ENCODE results near the gene IER5L.

IER5L gene

DNA sequence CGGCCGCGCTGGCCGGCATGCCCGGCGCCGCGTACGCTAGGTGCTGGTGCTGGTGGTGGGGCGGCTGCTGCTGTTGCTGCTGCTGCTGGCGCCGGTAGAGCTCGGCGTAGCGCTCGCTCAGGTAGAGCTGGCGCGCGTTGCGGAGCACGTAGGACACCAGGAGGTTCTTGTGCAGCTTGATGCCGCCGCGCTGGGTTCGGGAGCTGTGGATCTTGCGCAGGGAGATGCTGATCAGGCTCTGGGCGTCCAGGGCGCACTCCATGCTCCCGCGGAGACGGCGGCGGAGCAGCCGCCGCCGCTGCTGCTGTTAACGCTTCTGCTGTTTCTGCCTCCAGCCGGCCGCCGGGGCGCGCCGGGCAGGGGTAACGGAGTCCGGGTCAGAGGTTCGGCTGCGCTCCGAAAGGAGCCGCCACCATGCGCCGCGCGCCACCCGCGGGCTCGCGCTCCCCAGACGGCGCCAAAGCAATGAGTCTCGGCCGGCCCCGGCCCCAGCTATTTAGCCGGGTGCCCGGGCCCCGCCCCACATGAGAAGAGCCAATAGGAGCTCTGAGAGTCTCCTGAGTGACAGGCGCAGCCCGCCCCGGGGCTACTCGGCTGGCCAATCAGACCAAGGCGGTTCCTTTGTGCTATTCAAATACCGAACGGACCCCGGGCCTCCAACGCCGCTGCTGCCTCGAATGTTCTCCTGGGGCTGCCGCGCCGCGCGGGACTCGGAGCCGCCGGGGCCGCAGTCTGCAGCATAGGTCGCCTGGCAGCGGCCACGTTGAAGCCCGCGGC lies at the start of gene IER5L:
Gene IER5L, minus strand, starts transcription at position 471 of the 777 bp plus-strand sequence. Its CDS starts 209 bp downstream, at position 262.
- DNase-seq: peak; percentile 56

DNA sequence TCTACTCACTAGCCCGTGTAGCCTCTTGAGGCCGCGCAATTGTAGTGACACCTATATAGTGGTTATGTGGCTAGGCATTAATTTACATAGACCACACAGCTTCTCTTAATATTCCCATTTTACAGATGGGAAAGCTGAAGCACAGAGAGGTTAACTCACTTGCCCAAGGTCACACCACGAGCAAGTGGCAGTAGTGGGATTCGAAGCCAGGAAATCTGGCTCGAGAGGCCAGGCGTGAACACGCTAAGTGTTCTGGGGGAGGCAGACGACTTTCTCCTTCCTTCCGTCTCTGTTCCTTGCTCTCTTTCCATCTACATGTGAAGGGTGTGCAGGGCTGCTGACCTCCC lies 49.8 kb upstream of the IER5L start:
- DNase-seq: no peak

DNA sequence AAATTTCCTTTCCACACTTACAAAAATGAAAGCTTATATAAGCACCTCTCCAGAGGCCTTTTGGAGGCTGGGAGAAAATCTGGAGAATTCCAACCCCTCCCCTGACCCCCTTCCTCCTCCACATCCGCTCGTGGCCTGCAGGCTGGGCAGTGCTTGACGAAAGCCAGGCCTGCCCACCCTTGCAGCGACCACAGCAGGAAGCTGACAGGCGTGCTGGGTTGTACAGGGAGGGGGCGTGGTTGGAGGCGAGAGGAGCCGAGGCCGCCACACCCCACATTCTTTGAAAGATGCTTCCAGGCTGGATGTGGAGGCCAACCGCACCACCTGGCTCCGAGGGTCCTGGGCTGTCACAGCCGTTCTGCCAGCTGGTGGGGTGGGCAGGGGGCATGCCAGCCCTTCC lies 47.8 kb upstream of the IER5L start:
- no peak for DNase-seq

DNA sequence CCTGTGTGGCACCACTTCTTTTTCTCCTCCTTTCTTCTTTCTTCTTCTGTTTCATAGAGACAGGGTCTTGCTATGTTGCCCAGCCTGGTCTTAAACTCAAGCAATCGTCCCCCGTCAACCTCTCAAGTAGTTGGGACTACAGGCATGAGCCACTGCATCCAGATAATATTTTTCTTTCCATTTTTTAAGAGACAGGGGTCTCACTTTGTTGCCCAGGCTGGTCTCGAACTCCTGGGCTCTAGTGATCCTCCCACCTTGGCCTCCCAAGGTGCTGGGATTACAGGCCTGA lies 47.4 kb upstream of the IER5L start:
- no peak for DNase-seq

DNA sequence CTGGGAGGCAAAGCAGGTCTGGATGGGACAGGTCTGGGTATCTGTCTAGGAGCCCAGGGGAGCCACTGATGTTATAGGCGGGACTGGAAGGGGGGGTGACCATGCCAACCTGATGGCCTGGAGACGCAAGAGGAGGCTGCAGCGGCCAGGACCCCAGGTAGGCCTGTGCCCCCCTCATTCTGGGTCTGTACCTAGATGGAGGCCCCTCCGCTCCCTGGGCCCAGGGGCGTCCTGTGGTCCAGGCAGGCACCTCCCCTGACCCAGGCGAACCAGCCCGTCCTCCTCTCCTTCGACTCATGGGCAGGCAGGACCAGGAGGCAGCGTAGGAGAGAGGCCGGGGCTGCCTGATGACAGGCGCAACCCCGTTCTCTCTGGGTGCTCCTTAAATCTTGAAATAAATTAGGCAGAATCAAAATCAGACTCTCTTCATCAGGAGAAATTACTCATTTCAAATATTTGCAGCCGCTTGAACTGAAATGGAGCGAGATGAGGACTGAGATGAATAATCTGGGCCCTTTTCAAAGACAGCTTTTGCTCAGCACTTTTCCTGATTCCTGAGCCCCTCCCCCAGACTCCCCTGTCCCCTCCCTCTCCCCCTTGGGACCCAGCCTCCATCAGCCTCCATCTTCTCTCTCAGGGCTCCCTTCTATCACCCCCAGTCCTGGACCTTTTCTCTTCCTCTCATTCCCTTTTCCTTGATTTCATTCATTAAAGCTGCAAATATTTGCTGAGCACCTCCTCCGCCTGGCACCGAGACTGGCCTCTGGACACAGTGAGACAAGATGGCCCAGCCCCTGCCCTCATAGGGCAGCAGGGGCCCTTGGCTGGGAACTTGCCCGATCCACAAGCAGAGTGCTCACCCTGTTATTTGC lies 46.8 kb upstream of the IER5L start:
- DNase-seq: no peak

DNA sequence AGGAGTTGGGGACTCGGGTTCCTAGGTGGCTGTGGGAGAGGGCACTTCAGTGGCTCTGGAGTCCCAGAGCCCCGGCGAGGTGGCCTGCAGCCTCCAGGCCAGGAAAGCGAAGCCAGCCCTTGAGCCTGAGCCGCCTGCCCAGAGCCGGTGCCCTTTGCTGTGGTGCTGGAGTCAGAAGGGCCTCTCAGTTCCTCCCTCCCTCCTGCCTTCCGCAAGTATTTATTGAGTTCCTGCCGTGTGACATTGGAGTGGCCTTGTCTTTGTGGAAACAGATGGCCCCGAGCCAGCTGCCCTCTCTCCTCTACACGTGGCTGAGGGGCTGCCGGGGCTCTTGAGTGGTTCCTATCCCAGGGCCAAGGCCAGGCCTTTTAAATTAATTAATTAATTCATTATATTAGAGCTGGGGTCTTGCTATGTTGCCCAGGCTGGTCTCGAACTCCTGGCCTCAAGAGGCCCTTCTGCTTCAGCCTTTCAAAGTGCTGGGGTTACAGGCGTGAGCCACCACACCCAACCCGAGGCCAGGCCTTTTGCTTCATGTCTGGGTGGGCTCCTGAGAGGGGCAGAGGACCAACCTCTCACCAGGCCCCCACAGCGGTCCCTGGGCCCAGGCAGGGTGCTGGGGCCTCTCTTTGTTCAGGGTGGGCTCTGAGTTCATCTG lies 45.6 kb upstream of the IER5L start:
- peak; percentile 27 for DNase-seq

DNA sequence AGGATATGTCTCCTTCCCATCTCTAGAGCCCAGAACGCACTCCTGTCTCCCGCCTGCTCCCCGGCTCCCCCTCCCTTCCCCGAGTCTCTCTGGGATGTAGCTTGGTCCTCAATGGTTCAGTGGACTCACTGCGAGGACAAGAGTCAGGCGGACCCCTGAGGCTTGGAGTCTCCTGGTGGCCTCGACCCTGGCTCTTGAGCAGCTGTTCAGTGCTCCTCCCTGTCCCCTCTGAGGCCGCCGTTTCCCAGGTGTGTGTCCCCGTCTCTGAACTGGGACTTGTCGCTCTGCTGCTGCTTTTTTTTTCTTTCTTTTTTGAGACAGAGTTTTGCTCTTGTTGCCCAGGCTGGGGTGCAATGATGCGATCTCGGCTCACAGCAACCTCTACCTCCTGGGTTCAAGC lies 44.8 kb upstream of the IER5L start:
- no peak for DNase-seq

DNA sequence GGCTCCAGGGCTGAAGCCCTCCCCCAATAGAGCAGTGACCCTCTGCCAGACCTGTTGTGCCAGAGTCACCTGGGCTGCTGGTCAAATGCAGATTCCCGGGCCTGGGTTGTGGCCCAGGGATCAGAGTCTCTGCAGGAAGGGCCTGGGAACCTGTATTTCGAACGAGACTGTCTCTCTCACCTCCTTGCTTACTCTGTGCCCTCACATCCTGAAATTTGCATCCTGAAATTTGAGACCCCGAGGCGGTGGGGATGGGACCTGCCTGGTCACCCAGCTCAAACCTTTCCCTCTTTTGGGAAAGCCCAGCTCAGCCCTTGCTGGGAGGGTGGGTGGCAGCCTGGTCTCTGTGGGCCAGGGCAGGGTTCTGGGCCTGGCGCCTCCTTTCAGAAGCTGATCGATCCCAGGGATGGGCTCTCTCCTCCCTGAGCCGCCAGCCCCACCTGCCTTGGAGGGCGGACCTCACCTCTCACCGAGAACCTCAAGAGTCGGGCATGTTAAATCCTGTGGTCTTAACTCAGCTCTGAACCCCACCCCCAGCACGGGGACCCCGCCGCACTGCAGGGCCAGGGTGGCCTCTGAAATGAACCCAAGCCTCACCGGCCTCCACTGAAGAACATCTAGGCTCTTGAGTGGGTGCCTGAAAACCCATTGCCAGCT lies 44.0 kb upstream of the IER5L start:
- DNase-seq: no peak

DNA sequence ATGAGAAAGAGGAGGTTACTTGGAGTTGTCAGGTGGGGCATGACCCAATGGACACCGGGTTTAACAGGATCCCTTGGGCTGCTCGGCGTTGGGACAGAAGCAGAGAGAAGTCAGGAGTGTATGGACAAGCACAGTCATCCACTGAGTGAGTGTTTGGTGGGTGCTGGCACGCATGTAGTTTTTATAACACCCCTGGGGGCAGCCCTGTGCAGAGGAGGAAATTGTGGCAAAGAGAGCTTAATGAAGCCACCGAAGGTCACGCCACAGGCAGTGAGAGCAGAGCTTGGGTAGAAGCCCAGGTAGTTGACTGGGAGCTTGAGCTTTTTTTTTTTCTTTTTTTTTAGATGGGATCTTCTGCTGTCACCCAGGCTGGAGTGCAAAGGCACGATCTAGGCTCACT lies 43.2 kb upstream of the IER5L start:
- no peak for DNase-seq

DNA sequence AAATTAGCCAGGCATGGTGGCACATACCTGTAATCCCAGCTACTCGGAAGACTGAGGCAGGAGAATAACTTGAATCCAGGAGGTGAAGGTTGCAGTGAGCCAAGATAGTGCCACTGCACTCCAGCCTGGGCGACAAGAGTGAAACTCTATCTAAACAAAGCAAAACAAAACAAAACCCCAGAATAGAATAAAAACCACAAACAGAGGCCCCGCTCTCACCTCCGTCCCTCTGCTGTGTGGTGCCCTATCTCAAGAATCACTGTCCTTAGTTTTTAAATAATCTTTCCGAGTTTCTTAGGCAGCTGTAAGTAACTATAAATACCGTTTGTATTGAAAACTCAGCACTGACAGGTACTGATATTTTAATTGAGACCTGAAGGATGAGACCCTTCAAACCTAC lies 42.7 kb upstream of the IER5L start:
- no peak for DNase-seq

DNA sequence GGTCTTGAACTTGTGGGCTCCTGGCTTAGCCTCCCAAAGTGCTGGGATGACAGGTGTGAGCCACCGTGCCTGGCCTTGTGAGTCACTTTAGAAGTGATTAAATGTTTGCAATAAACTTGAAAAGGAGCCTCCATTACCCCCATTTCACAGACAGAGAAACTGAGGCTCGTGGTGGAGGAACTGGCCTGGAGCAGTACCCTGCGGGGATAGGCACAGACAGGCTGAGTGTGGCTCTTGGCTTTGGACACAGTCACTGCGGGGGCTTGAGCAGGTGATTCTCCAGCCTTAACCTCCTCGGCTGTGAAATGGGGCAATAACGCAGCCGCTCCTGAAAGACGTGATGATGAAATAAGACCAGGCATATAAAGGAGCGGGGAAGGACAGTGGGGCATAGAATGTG lies 40.9 kb upstream of the IER5L start:
- DNase-seq: no peak

DNA sequence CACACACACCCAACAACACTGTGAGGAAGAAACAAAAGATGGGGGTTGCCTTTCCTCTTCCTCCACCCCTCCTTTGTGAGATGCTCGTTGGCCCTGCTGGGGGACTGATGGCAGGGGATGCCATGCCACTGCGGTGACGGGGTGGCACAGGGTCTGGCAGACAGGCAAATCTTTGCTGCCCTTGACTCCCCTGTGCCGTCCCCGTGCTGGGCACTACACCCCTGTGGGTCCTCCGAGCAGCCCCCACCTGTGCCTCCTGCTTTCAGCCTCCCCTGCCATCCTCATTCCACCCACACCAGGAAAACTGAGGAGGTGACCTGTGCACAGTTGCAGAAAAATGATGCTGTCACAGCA lies 40.2 kb upstream of the IER5L start:
- DNase-seq: no peak

DNA sequence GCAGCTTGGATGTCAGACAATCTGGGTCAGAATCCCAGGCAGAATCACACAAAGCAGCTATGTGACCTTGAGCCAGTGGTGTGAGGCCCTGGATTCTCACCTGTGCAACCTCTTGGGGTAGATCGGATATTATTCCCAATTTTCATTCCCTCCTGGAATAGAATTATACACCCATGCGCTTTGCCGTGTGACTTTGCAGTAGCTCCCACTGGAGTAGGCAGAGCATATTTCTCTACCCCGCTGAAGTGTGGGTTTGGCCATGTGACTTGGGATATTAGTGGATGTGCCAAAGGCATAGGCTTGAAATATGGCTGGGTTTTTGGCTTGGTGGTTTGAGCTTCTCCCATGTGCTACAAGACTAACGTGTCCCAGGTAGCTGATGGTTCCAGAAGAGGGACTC lies 35.5 kb upstream of the IER5L start:
- no peak for DNase-seq

DNA sequence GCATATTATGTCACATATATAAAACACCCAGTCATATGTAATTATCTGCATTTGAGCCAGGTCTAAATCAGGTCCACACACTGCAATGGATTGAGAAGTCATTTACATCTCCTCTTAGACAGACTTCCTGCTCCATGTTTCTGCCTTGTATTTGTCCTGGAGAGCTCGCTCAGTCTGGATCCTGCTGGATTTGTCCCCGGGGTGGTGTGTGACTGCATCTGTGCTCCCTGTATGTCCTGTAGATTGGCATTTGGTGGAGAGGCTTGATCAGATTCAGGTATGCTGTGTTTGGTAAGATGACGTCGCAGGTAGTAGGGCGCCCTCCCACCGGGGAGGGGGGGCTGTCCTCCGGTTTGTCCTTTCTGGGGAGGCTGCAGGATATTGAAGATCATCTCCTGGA lies 33.6 kb upstream of the IER5L start:
- no peak for DNase-seq

DNA sequence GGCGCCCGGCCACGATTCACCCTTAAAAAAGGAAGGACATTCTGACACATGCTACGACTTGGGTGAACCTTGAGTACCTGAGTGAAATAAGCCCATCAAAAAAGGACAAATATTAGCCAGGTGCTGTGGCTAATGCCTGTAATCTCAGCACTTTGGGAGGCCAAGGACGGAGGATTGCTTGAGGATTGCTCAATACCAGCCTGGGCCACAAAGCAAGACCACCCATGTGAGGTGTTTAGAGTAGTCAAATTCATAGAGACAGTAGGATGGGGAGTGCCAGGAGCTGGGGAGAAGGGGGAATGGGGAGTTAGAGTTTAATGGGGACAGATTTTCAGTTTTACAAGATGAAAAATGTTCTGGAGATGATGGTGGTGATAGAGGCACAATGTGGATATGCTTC lies 32.1 kb upstream of the IER5L start:
- no peak for DNase-seq

DNA sequence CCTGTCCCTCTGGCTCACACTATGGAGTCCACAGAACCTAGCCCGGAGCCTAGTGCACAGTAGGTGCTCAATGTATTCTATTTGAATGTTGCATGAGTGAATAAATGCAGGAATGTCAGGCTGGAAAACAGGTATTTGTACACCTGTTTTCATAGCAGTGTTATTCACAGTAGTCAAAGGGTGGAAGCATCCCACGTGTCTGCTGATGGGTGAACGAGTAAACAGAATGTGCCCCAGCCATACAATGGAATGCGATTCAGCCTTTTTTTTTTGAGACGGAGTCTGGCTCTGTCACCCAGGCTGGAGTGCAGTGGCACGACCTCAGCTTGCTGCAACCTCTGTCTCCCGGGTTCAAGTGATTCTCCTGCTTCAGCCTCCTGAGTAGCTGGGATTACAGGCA lies 31.5 kb upstream of the IER5L start:
- no peak for DNase-seq

DNA sequence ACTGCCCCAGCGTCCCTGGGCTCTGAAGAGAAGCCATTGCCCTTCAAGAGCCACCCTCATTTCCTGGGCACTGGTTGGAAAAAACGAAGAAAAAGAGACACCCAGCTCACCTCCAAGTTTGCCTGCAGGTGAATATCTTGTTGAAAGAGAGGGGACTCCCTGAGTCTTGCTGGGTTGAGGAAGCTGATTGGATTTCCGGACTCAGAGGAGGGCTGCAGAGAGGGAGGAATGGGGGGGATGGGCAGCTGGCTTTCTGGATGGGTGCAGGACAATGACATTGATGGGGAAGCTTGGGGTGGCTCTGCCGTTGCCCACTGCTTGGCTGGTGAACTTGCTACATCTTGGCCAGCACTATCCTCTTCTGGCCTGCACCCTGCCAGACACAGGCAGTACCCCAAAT lies 31.0 kb upstream of the IER5L start:
- no peak for DNase-seq

DNA sequence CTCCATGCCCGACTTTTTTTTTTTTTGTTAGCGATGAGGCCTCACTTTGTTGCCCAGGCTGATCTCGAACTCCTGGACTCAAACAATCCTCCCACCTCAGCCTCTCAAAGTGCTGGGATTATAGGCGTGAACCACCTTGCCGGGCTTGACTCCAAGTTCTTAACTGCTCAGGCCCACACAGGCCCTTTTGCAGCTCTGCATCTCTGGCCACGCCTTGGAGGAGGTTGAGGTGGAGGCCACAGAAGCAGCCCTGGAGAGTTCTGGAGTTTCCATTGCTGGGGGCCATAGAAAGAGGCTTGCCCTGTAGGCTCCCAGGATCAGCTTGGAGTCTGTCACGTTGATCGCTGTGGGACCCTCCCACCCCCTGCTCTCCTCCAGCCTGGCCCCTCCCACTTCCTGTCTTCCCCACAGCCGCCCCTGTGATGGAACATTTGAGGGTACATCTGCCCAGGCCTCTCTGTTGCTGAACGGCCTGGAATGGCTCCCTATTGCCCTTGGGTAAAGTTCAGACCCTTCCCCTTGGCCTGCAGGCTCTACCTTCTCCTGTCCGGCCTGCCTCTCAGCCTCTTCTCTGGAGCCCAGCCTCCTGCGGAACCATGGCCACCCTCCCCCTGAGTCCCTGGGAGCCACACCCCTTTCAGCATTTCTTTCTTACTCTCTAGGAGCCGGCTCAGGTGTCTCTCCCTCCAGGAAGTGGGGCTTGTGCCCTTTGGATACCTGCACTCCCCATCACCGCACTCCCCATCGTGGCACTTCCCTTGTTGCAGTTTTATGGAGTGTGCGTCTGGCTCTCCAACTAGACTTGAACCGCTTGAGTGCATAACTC lies 30.4 kb upstream of the IER5L start:
- no peak for DNase-seq

DNA sequence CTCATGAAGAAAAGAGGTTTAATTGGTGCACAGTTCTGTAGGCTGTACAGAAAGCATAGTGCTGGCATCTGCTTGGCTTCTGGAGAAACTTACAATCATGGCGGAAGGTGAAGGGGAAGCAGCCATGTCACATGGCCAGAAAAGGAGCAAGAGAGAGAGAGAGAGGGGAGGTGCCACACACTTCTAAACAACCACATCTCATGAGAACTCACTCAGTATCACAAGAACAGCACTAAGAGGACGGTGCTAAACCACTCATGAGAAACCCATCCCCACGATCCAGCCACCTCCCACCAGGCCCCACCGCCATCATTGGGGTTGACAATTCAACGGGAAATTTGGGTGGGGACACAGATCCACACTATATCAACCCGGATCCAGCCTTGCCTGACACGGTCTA lies 28.8 kb upstream of the IER5L start:
- no peak for DNase-seq

DNA sequence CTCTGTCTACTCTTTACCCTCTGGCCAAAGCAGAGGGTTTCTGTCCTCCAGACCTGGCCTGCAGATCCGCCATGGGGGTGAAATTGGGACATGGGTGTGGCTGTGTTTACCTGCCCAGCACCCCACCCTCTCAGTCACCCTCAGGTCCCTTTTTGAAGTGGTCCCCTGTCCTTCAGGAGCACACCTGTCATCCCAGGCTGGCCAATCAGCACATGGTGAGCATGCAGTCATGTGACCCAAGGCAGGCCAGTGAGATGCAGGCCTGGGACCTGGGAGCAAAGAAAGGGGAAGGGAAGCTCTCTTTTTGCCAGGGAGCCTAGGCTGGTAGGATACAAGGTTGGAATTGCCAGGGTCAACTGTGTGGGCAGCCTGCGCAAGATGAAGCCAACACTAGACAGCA lies 28.3 kb upstream of the IER5L start:
- DNase-seq: no peak

DNA sequence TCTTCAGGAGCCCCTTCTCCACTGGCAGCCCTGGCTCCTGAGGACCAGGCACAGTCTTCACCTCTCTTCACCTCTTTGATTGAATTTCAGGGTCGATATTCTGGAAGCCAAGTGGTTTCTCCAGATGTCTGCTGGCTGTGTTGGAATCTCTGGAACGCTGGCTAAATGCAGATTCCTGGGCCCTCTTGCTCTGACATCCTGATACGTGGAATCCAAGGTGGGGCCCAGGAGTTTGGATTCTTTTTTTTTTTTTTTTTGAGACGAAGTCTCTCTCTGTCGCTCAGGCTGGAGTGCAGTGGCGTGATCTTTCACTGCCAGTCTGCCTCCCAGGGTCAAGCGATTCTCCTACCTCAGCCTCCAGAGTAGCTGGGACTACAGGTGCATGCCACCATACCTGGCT lies 26.8 kb upstream of the IER5L start:
- DNase-seq: no peak

DNA sequence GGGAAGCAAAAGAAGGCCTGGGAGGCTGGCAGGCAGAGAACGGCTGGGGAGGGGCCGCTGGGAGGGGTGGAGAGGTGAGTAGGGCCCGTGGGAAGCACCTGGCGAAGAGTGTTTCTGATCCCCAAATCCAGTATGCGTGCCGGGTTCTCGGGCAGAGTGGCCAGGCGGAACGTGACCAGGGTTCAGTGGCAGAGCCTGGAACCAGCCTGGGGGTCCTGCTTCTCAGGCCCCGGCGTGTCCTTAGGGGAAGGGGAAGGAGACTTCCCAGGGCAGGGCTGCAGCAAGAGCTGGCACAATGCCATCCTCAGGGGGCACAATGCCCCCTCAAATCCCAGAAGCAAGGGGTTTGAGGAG lies 25.5 kb upstream of the IER5L start:
- DNase-seq: no peak

Data from NCI-H524 treated with DMSO at 0.1 percent for 48 hours (cell line).